Measurements from ENCODE around the gene ATP2A3.

Gene ATP2A3

GRCh38 chr17:3964203-3965117 is at the start of gene ATP2A3:
ATP2A3 (minus strand) TSS chr17:3964437; CDS start chr17:3964291, 146 bp downstream.
- TF ChIP-seq Cebpa-rat (IDR thresholded peaks at IDR 0.05): no peak
- peaks cover 90% of the 10 kb centered on the region for H3K4me1 ChIP-seq
- H3K4me3 ChIP-seq: peak within 1 kb of the TSS; percentile 84
- H4K20me1 ChIP-seq: peaks cover 47% of the 10 kb centered on the region
- H3K9me3 ChIP-seq: no peaks in the 10 kb centered on the region
- H3K36me3 ChIP-seq: no peaks in the 10 kb centered on the region
- H3K4me2 ChIP-seq: peak within 1 kb of the TSS; percentile 91
- peak within 1 kb of the TSS; percentile 88 for H3K9ac ChIP-seq
- peak within 1 kb of the TSS; percentile 96 for H3K27ac ChIP-seq
- H3K27me3 ChIP-seq: no peaks in the 10 kb centered on the region

GRCh38 chr17:4010754-4011153 is 46.5 kb upstream of the ATP2A3 start:
- H3K27ac ChIP-seq: no peak overlapping the region
- H3K9me3 ChIP-seq: no peaks in the 10 kb centered on the region
- peaks cover 21% of the 10 kb centered on the region for H4K20me1 ChIP-seq
- TF ChIP-seq Cebpa-rat (IDR thresholded peaks at IDR 0.05): no peak
- no peak overlapping the region for H3K9ac ChIP-seq
- H3K4me1 ChIP-seq: peaks cover 46% of the 10 kb centered on the region
- H3K4me3 ChIP-seq: no peak overlapping the region
- no peaks in the 10 kb centered on the region for H3K27me3 ChIP-seq
- no peak overlapping the region for H3K4me2 ChIP-seq
- peaks cover 63% of the 10 kb centered on the region for H3K36me3 ChIP-seq

- no peak for TF ChIP-seq Cebpa-rat (IDR thresholded peaks at IDR 0.05)
- peak overlapping the region; percentile 27 for H3K9ac ChIP-seq
- peaks cover 31% of the 10 kb centered on the region for H4K20me1 ChIP-seq
- peaks cover 60% of the 10 kb centered on the region for H3K4me1 ChIP-seq
- H3K27ac ChIP-seq: peak overlapping the region; percentile 74
- H3K4me2 ChIP-seq: peak overlapping the region; percentile 96
- H3K4me3 ChIP-seq: no peak overlapping the region
- H3K36me3 ChIP-seq: peaks cover 48% of the 10 kb centered on the region
- no peaks in the 10 kb centered on the region for H3K27me3 ChIP-seq
- no peaks in the 10 kb centered on the region for H3K9me3 ChIP-seq
Observed at GRCh38 chr17:4009186-4009785, 45.0 kb upstream of the ATP2A3 start.

GRCh38 chr17:4008441-4009185 is 44.4 kb upstream of the ATP2A3 start:
- H3K4me2 ChIP-seq: peak overlapping the region; percentile 96
- peak overlapping the region; percentile 27 for H3K9ac ChIP-seq
- no peaks in the 10 kb centered on the region for H3K9me3 ChIP-seq
- H3K4me1 ChIP-seq: peaks cover 67% of the 10 kb centered on the region
- peak overlapping the region; percentile 74 for H3K27ac ChIP-seq
- H3K36me3 ChIP-seq: peaks cover 41% of the 10 kb centered on the region
- TF ChIP-seq Cebpa-rat (IDR thresholded peaks at IDR 0.05): no peak
- no peaks in the 10 kb centered on the region for H3K27me3 ChIP-seq
- H4K20me1 ChIP-seq: peaks cover 31% of the 10 kb centered on the region
- H3K4me3 ChIP-seq: no peak overlapping the region; the same call in 1 of the 2 replicates

- Histone ChIP-seq H3K27ac (peak overlapping the region; percentile 66), H3K9me3 (no peaks in the 10 kb centered on the region), H3K4me2 (peak overlapping the region; percentile 96), H3K4me1 (peaks cover 73% of the 10 kb centered on the region), H3K9ac (peak overlapping the region; percentile 30; the same call in 1 of the 2 replicates), H3K4me3 (no peak overlapping the region), H3K27me3 (no peaks in the 10 kb centered on the region), H4K20me1 (peaks cover 31% of the 10 kb centered on the region), H3K36me3 (peaks cover 36% of the 10 kb centered on the region)
- TF ChIP-seq Cebpa-rat (IDR thresholded peaks at IDR 0.05): no peak
Observed at GRCh38 chr17:4008082-4008435, 43.8 kb upstream of the ATP2A3 start.

DNA sequence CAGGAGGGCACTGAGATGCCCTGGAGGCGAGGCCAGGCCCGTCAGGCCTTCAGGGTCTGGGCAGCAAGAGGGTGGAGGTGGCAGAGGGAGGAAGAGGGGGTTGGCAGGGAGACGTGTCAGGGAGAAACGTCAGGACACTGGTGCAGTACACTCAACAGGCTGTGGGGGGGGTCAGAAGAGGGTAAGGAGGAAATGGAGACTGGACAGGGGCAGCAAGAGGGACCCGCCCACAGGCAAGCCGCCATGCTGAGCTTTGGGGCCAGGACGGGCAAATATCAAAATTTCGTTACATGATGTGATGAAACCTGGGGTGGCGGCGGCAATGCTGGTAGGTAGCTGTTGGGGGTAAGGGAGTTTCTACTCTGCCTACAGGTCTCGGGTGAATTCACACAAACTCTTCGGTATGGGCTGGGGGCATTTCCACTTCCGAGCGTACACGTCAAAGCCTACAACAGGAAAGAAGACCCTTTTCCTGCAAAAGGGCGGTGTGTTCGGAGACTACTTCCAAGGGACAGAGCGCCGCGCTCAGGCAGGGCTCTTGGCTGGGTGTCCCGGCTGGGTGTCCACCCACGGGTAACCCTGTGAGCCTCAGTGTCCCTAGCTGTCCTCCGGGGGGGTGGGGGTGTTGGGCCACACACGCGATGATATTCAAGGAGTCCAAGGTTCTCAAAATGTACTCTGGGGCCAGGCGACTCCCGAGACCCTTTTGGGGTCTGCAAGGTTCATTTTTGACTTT is 43.3 kb upstream of the ATP2A3 start:
- Histone ChIP-seq H3K4me1 (peaks cover 77% of the 10 kb centered on the region), H3K4me2 (peak overlapping the region; percentile 96), H3K27ac (peak overlapping the region; percentile 66), H3K4me3 (0 out of 2 replicates have a peak overlapping the region, but pooled peaks have one; percentile 1), H3K27me3 (no peaks in the 10 kb centered on the region), H4K20me1 (peaks cover 31% of the 10 kb centered on the region), H3K36me3 (peaks cover 31% of the 10 kb centered on the region), H3K9ac (peak overlapping the region; percentile 30; the same call in 1 of the 2 replicates), H3K9me3 (no peaks in the 10 kb centered on the region)
- TF ChIP-seq Cebpa-rat (IDR thresholded peaks at IDR 0.05): no peak

DNA sequence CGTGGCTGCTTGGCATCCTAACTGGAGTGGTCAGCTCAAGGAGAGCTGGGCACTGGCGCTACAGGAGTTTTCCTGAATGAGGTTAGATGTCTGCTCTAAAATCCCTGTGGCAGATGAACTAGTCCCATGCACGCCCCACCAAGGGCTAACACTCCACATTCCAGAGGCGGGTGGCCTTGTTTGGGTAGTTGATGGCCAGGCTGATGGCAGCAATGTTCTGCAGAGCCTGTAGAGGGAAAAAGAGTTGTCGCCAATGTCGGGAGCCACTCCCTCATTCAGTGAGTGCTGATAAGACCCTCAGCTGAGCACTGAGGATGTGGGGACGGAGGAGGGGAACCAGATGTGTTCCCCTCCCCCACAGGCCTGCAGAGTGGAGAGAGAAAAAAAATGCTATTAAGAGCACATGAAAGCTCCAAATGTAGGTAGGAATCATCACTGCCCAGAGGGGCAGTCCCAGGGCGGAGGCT is 42.5 kb upstream of the ATP2A3 start:
- H3K27me3 ChIP-seq: no peaks in the 10 kb centered on the region
- H3K9ac ChIP-seq: peak overlapping the region; percentile 30; the same call in 1 of the 2 replicates
- peak overlapping the region; percentile 67 for H3K27ac ChIP-seq
- peaks cover 84% of the 10 kb centered on the region for H3K4me1 ChIP-seq
- no peak for TF ChIP-seq Cebpa-rat (IDR thresholded peaks at IDR 0.05)
- peaks cover 24% of the 10 kb centered on the region for H3K36me3 ChIP-seq
- H3K9me3 ChIP-seq: no peaks in the 10 kb centered on the region
- peaks cover 31% of the 10 kb centered on the region for H4K20me1 ChIP-seq
- peak overlapping the region; percentile 1; the same call in 1 of the 2 replicates for H3K4me3 ChIP-seq
- H3K4me2 ChIP-seq: peak overlapping the region; percentile 96

- H3K4me2 ChIP-seq: peak overlapping the region; percentile 96
- H3K36me3 ChIP-seq: peaks cover 20% of the 10 kb centered on the region
Observed at GRCh38 chr17:4006165-4006589, 41.9 kb upstream of the ATP2A3 start.

More at GRCh38 chr17:4006165-4006589, 41.9 kb upstream of the ATP2A3 start:
- H3K27me3 ChIP-seq: no peaks in the 10 kb centered on the region
- peaks cover 86% of the 10 kb centered on the region for H3K4me1 ChIP-seq
- H3K9me3 ChIP-seq: no peaks in the 10 kb centered on the region
- H3K27ac ChIP-seq: peak overlapping the region; percentile 67
- TF ChIP-seq Cebpa-rat (IDR thresholded peaks at IDR 0.05): no peak
- 0 out of 2 replicates have a peak overlapping the region, but pooled peaks have one; percentile 1 for H3K4me3 ChIP-seq
- H4K20me1 ChIP-seq: peaks cover 31% of the 10 kb centered on the region
- peak overlapping the region; percentile 17; the same call in 1 of the 2 replicates for H3K9ac ChIP-seq

Data from BLaER1 (cell line).